ENCODE data around the gene KCNG4. TPM values are rescaled to one million over a fixed set of nuclear protein-coding genes. Genes with fewer than 3 reads are reported as not detected.

KCNG4 gene
- total RNA-seq, 1 experiment from 2014 or later = not detected

GRCh38 chr16:84267380-84267779 is 27.6 kb upstream of the KCNG4 start:
- Mint-ChIP-seq H3K36me3 (ENCODE audit: insufficient read depth in 1 of 3, low read depth in 3 of 3) (no peaks in the 10 kb centered on the region), H3K4me1 (peaks cover 9% of the 10 kb centered on the region in 2 experiments), H3K27me3 (ENCODE audit: low read depth) (peaks cover 5% of the 10 kb centered on the region), H3K9me3 (no peaks in the 10 kb centered on the region; a peak in 1 of 5 replicates), H3K4me3 (no peak overlapping the region), H3K27ac (no peak overlapping the region)
- Histone ChIP-seq H3K18ac (ENCODE audit: insufficient read length, low read depth, low read length) (no peak overlapping the region), H3K79me1 (ENCODE audit: insufficient read depth, low read depth, low read length, poor library complexity, severe bottlenecking) (no peaks in the 10 kb centered on the region), H3K27ac (ENCODE audit: insufficient read length, low read depth, low read length) (no peak overlapping the region), H4K8ac (replicated peaks; ENCODE audit: insufficient read length, low read depth, low read length) (no peak overlapping the region), H3K4ac (ENCODE audit: low read depth, low read length) (no peak overlapping the region), H3K9ac (ENCODE audit: extremely low read depth, insufficient read length, low read length) (no peak overlapping the region), H4K91ac (ENCODE audit: insufficient read length, low read depth, low read length) (no peak overlapping the region), H2BK12ac (ENCODE audit: insufficient read length, low read depth, low read length) (no peak overlapping the region), H3T11ph (ENCODE audit: low read length) (no peak overlapping the region), H2BK5ac (ENCODE audit: insufficient read length, low read length) (no peak overlapping the region), H4K20me1 (ENCODE audit: control insufficient read depth, insufficient read depth, insufficient read length) (no peaks in the 10 kb centered on the region), H3K4me2 (ENCODE audit: insufficient read depth, insufficient read length, low read length) (no peak overlapping the region), H3K4me1 (ENCODE audit: insufficient read depth, low read length) (no peaks in the 10 kb centered on the region; the same call in 1 of the 2 replicates), H2BK15ac (ENCODE audit: low read depth, low read length) (no peak overlapping the region), H4K5ac (ENCODE audit: insufficient read length, low read depth, low read length) (no peak overlapping the region), H3K23me2 (ENCODE audit: insufficient read length, low read depth, low read length, poor library complexity, severe bottlenecking) (no peaks in the 10 kb centered on the region), H3K56ac (ENCODE audit: insufficient read length, low read depth, low read length) (no peak overlapping the region), H2AK5ac (ENCODE audit: insufficient read length, low read length) (no peak overlapping the region), H2BK120ac (ENCODE audit: low read depth, low read length, poor library complexity, severe bottlenecking) (no peak overlapping the region), H3K9me3 (ENCODE audit: control insufficient read depth, low read depth, low read length) (no peaks in the 10 kb centered on the region), H3K23ac (ENCODE audit: insufficient read length, low read depth, low read length) (no peak overlapping the region), H3K79me2 (ENCODE audit: insufficient read depth, low read length) (no peaks in the 10 kb centered on the region), H2AFZ (ENCODE audit: low read length) (no peak overlapping the region), H3K14ac (ENCODE audit: insufficient read depth, low read length) (no peak overlapping the region), H3K27me3 (ENCODE audit: insufficient read depth, low read length) (no peaks in the 10 kb centered on the region), H2BK20ac (ENCODE audit: low read depth, low read length, poor library complexity, severe bottlenecking) (no peak overlapping the region)
- WGBS (ENCODE audit: extremely low coverage, insufficient read length, low lambda C conversion rate) = no CpG with 5 or more reads among the region's 4 CpGs
- DNase-seq = no peak
- no peak for TF ChIP-seq CTCF (conservative IDR thresholded peaks at IDR 0.05)
